Fibroblast of lung (primary cell): ENCODE measurements around the gene FAM185A.
"Not testable (repeated sequence)": the region's sequence is repeated elsewhere in the genome, so short reads cannot be mapped to it uniquely, and the experiment has no call there.

Source experiments
- EZH2 ChIP-seq: IDR thresholded peaks from 2 replicates; pipeline ENCODE4 v1.5.1; 2012; ENCODE audit warnings: low read length, control low read depth, mild to moderate bottlenecking; ENCODE audit errors: missing control alignments
- TF ChIP-seq, protein P1 (sequence below), 2 donors: IDR thresholded peaks in 1 of 2; conservative IDR thresholded peaks in 1 of 2; 1 replicate in 1 of 2; 2 replicates in 1 of 2; pipeline ENCODE4 v1.5.1; 2011 to 2012; ENCODE audit warnings: low read length in 2 of 2, control low read depth in 1 of 2, inconsistent platforms in 1 of 2, low read depth in 1 of 2, mild to moderate bottlenecking in 1 of 2

DNA sequence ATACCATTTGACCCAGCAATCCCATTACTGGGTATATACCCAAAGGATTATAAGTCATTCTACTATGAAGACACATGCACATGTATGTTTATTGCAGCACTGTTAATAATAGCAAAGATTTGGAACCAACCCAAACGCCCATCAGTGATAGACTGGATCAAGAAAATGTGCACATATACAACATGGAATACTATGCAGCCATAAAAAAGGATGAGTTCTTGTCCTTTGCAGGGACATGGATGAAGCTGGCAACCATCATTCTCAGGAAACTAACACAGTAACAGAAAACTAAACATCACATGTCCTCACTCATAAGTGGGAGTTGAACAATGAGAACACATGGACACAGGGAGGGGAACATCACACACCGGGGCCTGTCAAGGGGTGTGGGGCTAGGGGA is 19.1 kb upstream of the FAM185A start:
- TF ChIP-seq, protein P1, sequence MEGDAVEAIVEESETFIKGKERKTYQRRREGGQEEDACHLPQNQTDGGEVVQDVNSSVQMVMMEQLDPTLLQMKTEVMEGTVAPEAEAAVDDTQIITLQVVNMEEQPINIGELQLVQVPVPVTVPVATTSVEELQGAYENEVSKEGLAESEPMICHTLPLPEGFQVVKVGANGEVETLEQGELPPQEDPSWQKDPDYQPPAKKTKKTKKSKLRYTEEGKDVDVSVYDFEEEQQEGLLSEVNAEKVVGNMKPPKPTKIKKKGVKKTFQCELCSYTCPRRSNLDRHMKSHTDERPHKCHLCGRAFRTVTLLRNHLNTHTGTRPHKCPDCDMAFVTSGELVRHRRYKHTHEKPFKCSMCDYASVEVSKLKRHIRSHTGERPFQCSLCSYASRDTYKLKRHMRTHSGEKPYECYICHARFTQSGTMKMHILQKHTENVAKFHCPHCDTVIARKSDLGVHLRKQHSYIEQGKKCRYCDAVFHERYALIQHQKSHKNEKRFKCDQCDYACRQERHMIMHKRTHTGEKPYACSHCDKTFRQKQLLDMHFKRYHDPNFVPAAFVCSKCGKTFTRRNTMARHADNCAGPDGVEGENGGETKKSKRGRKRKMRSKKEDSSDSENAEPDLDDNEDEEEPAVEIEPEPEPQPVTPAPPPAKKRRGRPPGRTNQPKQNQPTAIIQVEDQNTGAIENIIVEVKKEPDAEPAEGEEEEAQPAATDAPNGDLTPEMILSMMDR (conservative IDR thresholded peaks at IDR 0.05 in 1 of 2, IDR thresholded peaks at IDR 0.05 in 1 of 2; ENCODE audit: low read depth in 1 of 2, low read length in 2 of 2), result not testable (repeated sequence)
- TF ChIP-seq EZH2, result not testable (repeated sequence)
